MV-4-11 (cell line): ENCODE data around the gene CCNF.

Experiments used
- DNase-seq: peaks from one replicate; lab custom pipeline; 2025; lab: John Stamatoyannopoulos, UW

CCNF gene

GRCh38 chr16:2457267-2457666, 28.0 kb downstream of the CCNF start:
- no peak for DNase-seq

GRCh38 chr16:2457946-2458345, 28.7 kb downstream of the CCNF start:
- DNase-seq: no peak

GRCh38 chr16:2458887-2459646, 29.8 kb downstream of the CCNF start:
- no peak for DNase-seq

GRCh38 chr16:2459647-2460390, 30.6 kb downstream of the CCNF start, which contains the start of gene TEDC2:
TSS of gene TEDC2 (plus strand) at chr16:2460109. CDS start at chr16:2460145, 36 bp downstream.
- peak; percentile 92 for DNase-seq

GRCh38 chr16:2460391-2460713, 31.1 kb downstream of the CCNF start:
- DNase-seq: no peak

GRCh38 chr16:2460916-2461315, 31.7 kb downstream of the CCNF start:
- DNase-seq: no peak

GRCh38 chr16:2462031-2462866, 33.0 kb downstream of the CCNF start:
- DNase-seq: no peak

GRCh38 chr16:2464333-2464732, 35.1 kb downstream of the CCNF start:
- no peak for DNase-seq

- peak; percentile 36 for DNase-seq
Observed at GRCh38 chr16:2465653-2466415, 36.6 kb downstream of the CCNF start.

GRCh38 chr16:2466667-2467527, 37.6 kb downstream of the CCNF start:
- DNase-seq: no peak

GRCh38 chr16:2467528-2468232, 38.4 kb downstream of the CCNF start:
- peak; percentile 67 for DNase-seq

GRCh38 chr16:2468233-2468724, 39.0 kb downstream of the CCNF start:
- no peak for DNase-seq

GRCh38 chr16:2468725-2469398, 39.6 kb downstream of the CCNF start:
- DNase-seq: no peak

- DNase-seq: no peak
Observed at GRCh38 chr16:2469399-2470233, 40.4 kb downstream of the CCNF start.

- DNase-seq: no peak
Observed at GRCh38 chr16:2470234-2470601, 41.0 kb downstream of the CCNF start.

GRCh38 chr16:2470603-2471015, 41.4 kb downstream of the CCNF start:
- DNase-seq: no peak

- no peak for DNase-seq
Observed at GRCh38 chr16:2471016-2471652, 41.9 kb downstream of the CCNF start, which contains the start of gene NTN3. TSS of gene NTN3 (plus strand) at chr16:2471297. CDS start at chr16:2471702, 405 bp downstream.
